ENCODE measurements around the gene ZNF385B.

DNA sequence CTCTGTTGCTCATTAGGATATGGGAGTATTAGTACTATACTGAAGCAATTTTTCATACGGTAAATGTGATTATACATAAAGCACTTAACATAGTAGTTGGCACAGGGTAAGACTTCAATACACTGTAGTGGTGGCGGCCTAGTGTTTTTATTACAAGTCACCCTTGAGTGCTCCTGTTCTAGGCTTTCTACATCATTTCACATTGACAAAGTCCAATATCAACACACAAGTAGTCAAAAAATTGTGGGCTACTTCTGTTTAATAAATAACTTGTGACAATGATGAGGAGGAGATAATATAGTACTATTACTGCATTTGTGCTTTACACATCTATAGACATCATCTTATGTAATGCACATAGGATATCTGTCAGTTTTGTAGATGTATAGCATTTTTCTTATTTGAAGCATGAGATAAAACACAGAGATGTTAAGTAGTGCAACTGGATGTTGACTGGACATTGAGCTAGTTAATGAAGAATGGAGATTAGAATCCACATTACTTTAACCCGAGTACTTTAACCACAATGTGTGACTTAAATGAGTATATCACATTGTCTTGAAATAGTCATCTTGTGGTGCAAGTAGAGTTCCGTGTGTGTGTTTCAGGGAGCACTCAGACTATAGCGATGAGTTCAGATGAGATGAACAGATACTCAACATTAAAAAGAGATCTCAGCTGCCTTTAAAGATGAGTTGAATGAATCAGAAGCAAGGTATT, 134.8 kb downstream of the ZNF385B start:
- no peak for TF ChIP-seq OVOL2 (CRISPR knock-in tag; IDR thresholded peaks at IDR 0.05; ENCODE audit: borderline replicate concordance)
- no peak for TF ChIP-seq TEAD4 (CRISPR knock-in tag; IDR thresholded peaks at IDR 0.05)
- TF ChIP-seq, protein P1, sequence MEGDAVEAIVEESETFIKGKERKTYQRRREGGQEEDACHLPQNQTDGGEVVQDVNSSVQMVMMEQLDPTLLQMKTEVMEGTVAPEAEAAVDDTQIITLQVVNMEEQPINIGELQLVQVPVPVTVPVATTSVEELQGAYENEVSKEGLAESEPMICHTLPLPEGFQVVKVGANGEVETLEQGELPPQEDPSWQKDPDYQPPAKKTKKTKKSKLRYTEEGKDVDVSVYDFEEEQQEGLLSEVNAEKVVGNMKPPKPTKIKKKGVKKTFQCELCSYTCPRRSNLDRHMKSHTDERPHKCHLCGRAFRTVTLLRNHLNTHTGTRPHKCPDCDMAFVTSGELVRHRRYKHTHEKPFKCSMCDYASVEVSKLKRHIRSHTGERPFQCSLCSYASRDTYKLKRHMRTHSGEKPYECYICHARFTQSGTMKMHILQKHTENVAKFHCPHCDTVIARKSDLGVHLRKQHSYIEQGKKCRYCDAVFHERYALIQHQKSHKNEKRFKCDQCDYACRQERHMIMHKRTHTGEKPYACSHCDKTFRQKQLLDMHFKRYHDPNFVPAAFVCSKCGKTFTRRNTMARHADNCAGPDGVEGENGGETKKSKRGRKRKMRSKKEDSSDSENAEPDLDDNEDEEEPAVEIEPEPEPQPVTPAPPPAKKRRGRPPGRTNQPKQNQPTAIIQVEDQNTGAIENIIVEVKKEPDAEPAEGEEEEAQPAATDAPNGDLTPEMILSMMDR (IDR thresholded peaks at IDR 0.05), result no peak
- TF ChIP-seq, protein P2, sequence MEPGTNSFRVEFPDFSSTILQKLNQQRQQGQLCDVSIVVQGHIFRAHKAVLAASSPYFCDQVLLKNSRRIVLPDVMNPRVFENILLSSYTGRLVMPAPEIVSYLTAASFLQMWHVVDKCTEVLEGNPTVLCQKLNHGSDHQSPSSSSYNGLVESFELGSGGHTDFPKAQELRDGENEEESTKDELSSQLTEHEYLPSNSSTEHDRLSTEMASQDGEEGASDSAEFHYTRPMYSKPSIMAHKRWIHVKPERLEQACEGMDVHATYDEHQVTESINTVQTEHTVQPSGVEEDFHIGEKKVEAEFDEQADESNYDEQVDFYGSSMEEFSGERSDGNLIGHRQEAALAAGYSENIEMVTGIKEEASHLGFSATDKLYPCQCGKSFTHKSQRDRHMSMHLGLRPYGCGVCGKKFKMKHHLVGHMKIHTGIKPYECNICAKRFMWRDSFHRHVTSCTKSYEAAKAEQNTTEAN (CRISPR knock-in tag; IDR thresholded peaks at IDR 0.05), result no peak
- TF ChIP-seq ZNF423 (CRISPR knock-in tag; IDR thresholded peaks at IDR 0.05), result no peak
- no peak for TF ChIP-seq SOX15 (CRISPR knock-in tag; IDR thresholded peaks at IDR 0.05)
- TF ChIP-seq NR3C1 (CRISPR knock-in tag; conservative IDR thresholded peaks at IDR 0.05; ENCODE audit: low read depth), result no peak
- TF ChIP-seq, protein P3, sequence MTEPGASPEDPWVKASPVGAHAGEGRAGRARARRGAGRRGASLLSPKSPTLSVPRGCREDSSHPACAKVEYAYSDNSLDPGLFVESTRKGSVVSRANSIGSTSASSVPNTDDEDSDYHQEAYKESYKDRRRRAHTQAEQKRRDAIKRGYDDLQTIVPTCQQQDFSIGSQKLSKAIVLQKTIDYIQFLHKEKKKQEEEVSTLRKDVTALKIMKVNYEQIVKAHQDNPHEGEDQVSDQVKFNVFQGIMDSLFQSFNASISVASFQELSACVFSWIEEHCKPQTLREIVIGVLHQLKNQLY (CRISPR knock-in tag; IDR thresholded peaks at IDR 0.05), result no peak
